Stomach (tissue), 4 donors: ENCODE measurements around the gene TMEM109.

Experiments
- CTCF ChIP-seq, 7 experiments: fragments of 450-650 bp in 4 of 7; fragments of 200-600 bp in 3 of 7; sonication (generic) in 3 of 7; IDR thresholded peaks; one replicate each; pipeline ENCODE4 v1.5.1; 2016 to 2019; ENCODE audit warnings: antibody characterized with exemption in 7 of 7, control low read depth in 2 of 7, mild to moderate bottlenecking in 1 of 7
- EP300 ChIP-seq: sonication (generic); formaldehyde crosslinking; IDR thresholded peaks from one replicate; pipeline ENCODE4 v1.6.1; 2017; ENCODE audit warnings: antibody characterized with exemption
- POLR2A ChIP-seq, 4 donors: fragments of 450-650 bp; IDR thresholded peaks; one replicate each; pipeline ENCODE4 v1.6.1; 2016; ENCODE audit warnings: antibody characterized with exemption in 4 of 4, control low read depth in 2 of 4, mild to moderate bottlenecking in 1 of 4, moderate library complexity in 1 of 4
- POLR2AphosphoS5 ChIP-seq, 3 donors: sonication (generic); formaldehyde crosslinking; IDR thresholded peaks; one replicate each; pipeline ENCODE4 v1.6.1; 2016; ENCODE audit warnings: antibody characterized with exemption in 3 of 3

DNA sequence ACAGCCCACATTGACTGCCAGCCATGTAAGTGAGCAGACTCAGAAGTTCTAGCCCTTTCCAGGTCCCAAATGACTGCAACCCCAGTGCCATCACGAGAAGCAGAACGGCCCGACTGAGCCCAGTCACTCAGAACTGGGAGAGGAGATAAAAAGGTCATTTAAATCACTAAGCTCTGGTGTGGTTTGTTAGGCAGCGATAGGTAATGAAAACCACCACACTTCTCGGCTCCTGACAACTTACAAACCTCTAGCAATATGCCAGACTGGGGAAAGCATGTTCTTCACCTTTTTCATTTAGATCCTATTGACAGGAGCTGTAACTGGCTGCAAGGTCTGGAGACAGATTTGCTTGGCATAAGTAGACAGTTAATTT lies 31.3 kb downstream of the TMEM109 start:
- TF ChIP-seq CTCF (IDR thresholded peaks at IDR 0.05) = no peak
- no peak for TF ChIP-seq POLR2AphosphoS5 (IDR thresholded peaks at IDR 0.05)
- TF ChIP-seq POLR2A (IDR thresholded peaks at IDR 0.05) = no peak
- no peak for TF ChIP-seq EP300
